SK-N-SH (cell line): ENCODE measurements around the gene ART1. TPM values are rescaled to one million over a fixed set of nuclear protein-coding genes. Genes with fewer than 3 reads are reported as not detected.

ENCODE experiments used
- CTCF ChIA-PET: fragments of 300-600, 350-600 bp; formaldehyde crosslinking; extraction: SDS; loops from one replicate; lab custom pipeline; 2021; lab: Yijun Ruan, JAX
- POLR2A ChIA-PET: fragments of 350-600 bp; sonication (Branson Sonifier 250); formaldehyde crosslinking; extraction: SDS; loops from one replicate; lab custom pipeline; 2020; ENCODE audit warnings: antibody characterized with exemption, inconsistent platforms; lab: Yijun Ruan, JAX
- DNase-seq: peaks from one replicate; pipeline ENCODE4 v3.0.0; 2012
- H2AFZ ChIP-seq: fragments of 200-600 bp; sonication (generic); 2 replicates; pipeline ENCODE4 v1.8.1; 2016; ENCODE audit warnings: antibody characterized with exemption, mild to moderate bottlenecking, low read depth
- H3F3A ChIP-seq: fragments of 200-600 bp; sonication (generic); replicated peaks from 2 replicates; pipeline ENCODE3; 2016; ENCODE audit warnings: antibody characterized with exemption, mild to moderate bottlenecking; ENCODE audit not compliant: insufficient read depth
- H3K27ac ChIP-seq, 2 experiments: fragments of 200-500 bp in 1 of 2; fragments of 200-600 bp in 1 of 2; sonication (Bioruptor generic) in 1 of 2; sonication (generic), shearing (Covaris generic) in 1 of 2; 2 replicates each; pipeline versions ENCODE4 v1.5.1 to v1.6.1; 2014 to 2016; ENCODE audit warnings: low read depth in 2 of 2, inconsistent platforms in 1 of 2, low read length in 1 of 2, mild to moderate bottlenecking in 1 of 2, mixed read lengths in 1 of 2
- H3K27me3 ChIP-seq: fragments of 200-600 bp; sonication (generic), shearing (Covaris generic); 2 replicates; pipeline ENCODE4 v1.6.1; 2016; ENCODE audit warnings: mixed run types; ENCODE audit not compliant: insufficient read depth
- H3K36me3 ChIP-seq, 2 experiments: fragments of 200-500 bp in 1 of 2; fragments of 200-600 bp in 1 of 2; sonication (Bioruptor generic) in 1 of 2; sonication (generic) in 1 of 2; replicated peaks in 1 of 2; 2 replicates each; pipeline versions ENCODE3 to v1.5.1; 2014 to 2016; ENCODE audit warnings: low read length in 1 of 2, mild to moderate bottlenecking in 1 of 2; ENCODE audit not compliant: insufficient read depth in 2 of 2, control insufficient read depth in 1 of 2
- H3K4me1 ChIP-seq, 2 experiments: fragments of 200-500 bp in 1 of 2; fragments of 200-600 bp in 1 of 2; sonication (Bioruptor generic) in 1 of 2; sonication (generic), shearing (Covaris generic) in 1 of 2; 2 replicates each; pipeline versions ENCODE4 v1.5.1 to v1.6.1; 2014 to 2016; ENCODE audit warnings: low read depth in 1 of 2, low read length in 1 of 2, mixed run types in 1 of 2; ENCODE audit not compliant: insufficient read depth in 2 of 2, control insufficient read depth in 1 of 2
- H3K4me2 ChIP-seq: fragments of 200-600 bp; sonication (generic), shearing (Covaris generic); 2 replicates; pipeline ENCODE4 v1.6.1; 2017; ENCODE audit warnings: mixed run types
- H3K4me3 ChIP-seq, 2 experiments: fragments of 200-500 bp in 1 of 2; fragments of 200-600 bp in 1 of 2; sonication (Bioruptor generic) in 1 of 2; sonication (generic), shearing (Covaris generic) in 1 of 2; 2 replicates each; pipeline versions ENCODE4 v1.5.1 to v1.8.1; 2014 to 2016; ENCODE audit warnings: low read depth in 2 of 2, inconsistent platforms in 1 of 2, low read length in 1 of 2, mild to moderate bottlenecking in 1 of 2, mixed read lengths in 1 of 2, moderate library complexity in 1 of 2
- H3K79me2 ChIP-seq: fragments of 200-600 bp; sonication (generic); 2 replicates; pipeline ENCODE4 v1.8.1; 2017; ENCODE audit warnings: mild to moderate bottlenecking; ENCODE audit not compliant: insufficient read depth
- H3K9ac ChIP-seq: fragments of 200-600 bp; sonication (generic); 2 replicates; pipeline ENCODE4 v1.6.1; 2017; ENCODE audit warnings: mixed run types
- H3K9me2 ChIP-seq: fragments of 200-600 bp; sonication (generic); 2 replicates; pipeline ENCODE4 v1.6.1; 2017; ENCODE audit warnings: mixed run types
- H3K9me3 ChIP-seq: fragments of 200-600 bp; sonication (generic); 2 replicates; pipeline ENCODE4 v1.6.1; 2017; ENCODE audit warnings: mixed run types, mild to moderate bottlenecking, moderate library complexity
- H4K20me1 ChIP-seq: fragments of 200-600 bp; sonication (generic); 2 replicates; pipeline ENCODE4 v1.6.1; 2017; ENCODE audit warnings: mild to moderate bottlenecking, mixed run types; ENCODE audit not compliant: insufficient read depth
- ELF1 ChIP-seq: IDR thresholded peaks from 2 replicates; pipeline ENCODE4 v1.4.0; 2012
- FOXJ3 ChIP-seq: sonication (generic); formaldehyde crosslinking; IDR thresholded peaks from 2 replicates; pipeline ENCODE4 v1.5.1; 2020; ENCODE audit warnings: mild to moderate bottlenecking, missing genetic modification reagents
- GATA2 ChIP-seq: sonication (generic); formaldehyde crosslinking; IDR thresholded peaks from 2 replicates; pipeline ENCODE4 v1.5.0; 2020; ENCODE audit warnings: mild to moderate bottlenecking, missing genetic modification reagents
- IRF3 ChIP-seq: fragments of 150-350 bp; IDR thresholded peaks from 2 replicates; pipeline ENCODE4 v1.6.1; 2016; ENCODE audit warnings: mild to moderate bottlenecking, low read depth, low read length
- JUND ChIP-seq: IDR thresholded peaks from 2 replicates; pipeline ENCODE4 v1.4.0; 2012
- MAX ChIP-seq: IDR thresholded peaks from 2 replicates; pipeline ENCODE4 v1.4.0; 2012; ENCODE audit warnings: low read depth
- MXI1 ChIP-seq: IDR thresholded peaks from 2 replicates; pipeline ENCODE4 v1.6.1; 2012; ENCODE audit warnings: mild to moderate bottlenecking, low read depth, low read length, improper control_type of control experiment
- NRF1 ChIP-seq: IDR thresholded peaks from 2 replicates; pipeline ENCODE4 v1.6.1; 2012; ENCODE audit warnings: low read depth, mild to moderate bottlenecking, low read length
- PBX3 ChIP-seq: IDR thresholded peaks from 2 replicates; pipeline ENCODE4; 2012
- POLR2AphosphoS5 ChIP-seq: IDR thresholded peaks from 2 replicates; pipeline ENCODE4 v1.6.1; 2012; ENCODE audit warnings: low read depth, low read length
- RAD21 ChIP-seq: IDR thresholded peaks from 2 replicates; pipeline ENCODE4 v1.6.1; 2012; ENCODE audit warnings: mild to moderate bottlenecking, low read length
- RFX5 ChIP-seq: IDR thresholded peaks from 2 replicates; pipeline ENCODE4 v1.6.1; 2012; ENCODE audit warnings: mild to moderate bottlenecking, improper control_type of control experiment, low read length
- SIN3A ChIP-seq: IDR thresholded peaks from 2 replicates; pipeline ENCODE4 v1.6.1; 2012; ENCODE audit warnings: low read depth, mild to moderate bottlenecking, low read length, moderate library complexity, borderline replicate concordance
- TAF1 ChIP-seq: IDR thresholded peaks from 2 replicates; pipeline ENCODE4 v1.6.1; 2012; ENCODE audit warnings: low read depth, mild to moderate bottlenecking, low read length, moderate library complexity, borderline replicate concordance
- TEAD4 ChIP-seq: IDR thresholded peaks from 2 replicates; pipeline ENCODE4 v1.4.0; 2012; ENCODE audit warnings: mild to moderate bottlenecking, borderline replicate concordance; ENCODE audit not compliant: insufficient read depth
- USF2 ChIP-seq: fragments of 150-350 bp; IDR thresholded peaks from 2 replicates; pipeline ENCODE4 v1.6.1; 2017; ENCODE audit warnings: antibody characterized with exemption, low read length, low read depth, borderline replicate concordance
- WGBS: methylation state at CpG from one replicate; pipeline ENCODE4 v1.1.6; 2017; ENCODE audit warnings: low lambda C conversion rate; 5-methylcytosine and 5-hydroxymethylcytosine counted together
- polyA plus RNA-seq, 3 experiments: library from polyadenylated mRNA; depleted of rRNA; stranded (reverse); fragments of >200 nt; gene quantifications; 2 replicates each; pipeline ENCODE4 v1.2.3, GENCODE V29; 2012

The ART1 gene
- polyA plus RNA-seq, 1 of the 3 experiments (the other 2 are of a cell fraction), result not detected

GRCh38 chr11:3615998-3616397, 28.9 kb upstream of the ART1 start:
- Histone ChIP-seq H3K4me1 (no peaks in the 10 kb centered on the region; a peak in 1 of 4 replicates), H3K9ac (no peak overlapping the region), H2AFZ (no peak overlapping the region), H3K9me3 (no peaks in the 10 kb centered on the region), H3F3A (no peaks in the 10 kb centered on the region), H3K4me3 (no peak overlapping the region), H3K9me2 (no peaks in the 10 kb centered on the region), H3K36me3 (no peaks in the 10 kb centered on the region), H3K27me3 (no peaks in the 10 kb centered on the region), H4K20me1 (no peaks in the 10 kb centered on the region), H3K4me2 (no peak overlapping the region), H3K79me2 (no peaks in the 10 kb centered on the region), H3K27ac (no peak overlapping the region)
- no peak for DNase-seq
- ChIA-PET CTCF (no interaction called here), POLR2A (no interaction called here)
- TF ChIP-seq SIN3A, result no peak
- TF ChIP-seq USF2, result no peak
- TF ChIP-seq POLR2AphosphoS5, result no peak
- no peak for TF ChIP-seq GATA2 (CRISPR knock-in tag)
- TF ChIP-seq IRF3, result no peak
- no peak for TF ChIP-seq TAF1
- no peak for TF ChIP-seq TEAD4
- TF ChIP-seq PBX3, result no peak
- no peak for TF ChIP-seq RAD21
- no peak for TF ChIP-seq MAX
- no peak for TF ChIP-seq NRF1
- no peak for TF ChIP-seq ELF1
- no peak for TF ChIP-seq RFX5
- TF ChIP-seq FOXJ3, result no peak
- no peak for TF ChIP-seq JUND
- no peak for TF ChIP-seq MXI1
- 71% methylated on average over 6 of the region's 6 CpGs for WGBS
